Measurements from ENCODE around the gene R3HCC1L. TPM values are rescaled to one million over a fixed set of nuclear protein-coding genes. Genes with fewer than 3 reads are reported as not detected.

Gene R3HCC1L
- total RNA-seq, 6 donors from 2014 or later, result 13.2 to 24.1 (median 16.3) TPM

DNA sequence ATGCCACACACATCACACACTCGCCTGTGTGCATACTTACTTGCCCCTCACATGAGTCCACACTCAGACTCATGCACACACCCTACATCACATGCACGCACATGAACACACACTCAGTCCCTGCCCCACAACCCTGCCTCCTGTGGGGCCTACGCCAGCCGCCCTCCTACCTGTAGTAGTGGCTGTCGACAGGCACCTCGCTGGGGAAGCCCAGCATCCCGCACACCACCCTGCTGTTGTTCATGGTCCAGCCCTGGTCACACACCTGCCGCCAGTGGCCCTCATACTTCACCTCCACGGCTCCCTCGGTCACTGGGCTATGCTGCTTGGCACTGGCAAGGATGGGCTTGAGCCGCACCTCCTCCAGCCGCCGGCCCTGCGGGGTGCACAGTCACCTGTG, 126.3 kb downstream of the R3HCC1L start:
- no peaks in the 10 kb centered on the region for H3K27me3 ChIP-seq
- H3K36me3 ChIP-seq, result peaks cover 0 to 4% (median 0%) of the 10 kb centered on the region in 4 donors
- H3K27ac ChIP-seq, result peak overlapping the region in 1 of 4 donors; percentile 11
- peak in 1 of 2 donors; percentile 69 for DNase-seq
- WGBS, 2 donors, result 92 to 93% methylated on average over 14 of the region's 14 CpGs
- H3K4me3 ChIP-seq, result no peak overlapping the region
- ATAC-seq (ENCODE audit: low FRiP score in 2 of 2), result no peak
- no peak for TF ChIP-seq POLR2AphosphoS5 (IDR thresholded peaks at IDR 0.05)
- no peaks in the 10 kb centered on the region for H3K9me3 ChIP-seq
- peaks cover 0 to 8% (median 1%) of the 10 kb centered on the region in 4 donors for H3K4me1 ChIP-seq

DNA sequence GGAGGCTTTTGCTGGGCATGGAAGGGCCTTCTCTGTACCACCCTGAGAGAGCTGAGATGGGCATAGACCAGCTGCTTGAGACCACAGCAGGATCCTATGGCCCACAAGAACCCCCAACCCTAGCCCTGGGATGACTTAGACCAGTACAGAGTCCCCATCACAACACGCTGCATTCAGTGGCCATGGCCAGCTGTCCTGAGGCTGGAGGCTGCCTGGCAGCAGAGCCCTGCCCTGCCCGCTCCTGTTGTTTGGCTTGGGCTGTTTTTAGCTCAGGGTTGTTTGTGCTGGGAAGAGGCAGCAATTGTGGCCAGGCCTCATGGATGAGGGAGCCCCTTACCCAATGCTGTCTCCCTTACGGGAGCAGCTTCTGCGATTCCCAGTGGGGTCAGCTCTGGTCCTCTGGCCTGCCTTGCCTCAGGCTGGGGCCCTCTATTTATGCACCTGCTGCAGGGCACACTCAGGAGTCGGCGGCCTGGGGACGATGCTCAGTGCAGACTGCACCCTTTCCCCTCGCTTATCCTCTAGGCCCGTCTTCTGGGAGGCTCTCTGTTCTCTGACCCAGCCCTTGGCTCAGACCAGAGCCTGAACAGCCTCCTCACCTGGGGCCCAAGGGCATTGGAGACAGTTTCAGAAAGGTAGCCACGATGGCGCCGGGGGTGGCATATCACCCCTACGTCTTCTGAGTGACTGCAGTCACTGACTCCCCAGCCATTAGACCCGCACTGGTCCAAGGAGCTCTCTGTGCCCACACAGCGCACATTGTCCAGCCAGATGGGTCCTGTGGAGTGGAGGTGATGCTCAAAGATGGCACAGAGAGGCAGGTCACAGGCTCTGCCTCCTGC, 127.2 kb downstream of the R3HCC1L start:
- ATAC-seq (ENCODE audit: low FRiP score in 2 of 2) (no peak), DNase-seq (no peak)
- TF ChIP-seq POLR2AphosphoS5 (IDR thresholded peaks at IDR 0.05), result no peak
- TF ChIP-seq EP300 (IDR thresholded peaks at IDR 0.05), result no peak
- TF ChIP-seq POLR2A (IDR thresholded peaks at IDR 0.05), result no peak
- TF ChIP-seq CTCF (IDR thresholded peaks at IDR 0.05), result no peak
- H3K27me3 ChIP-seq, result no peaks in the 10 kb centered on the region
- no peak overlapping the region for H3K4me3 ChIP-seq
- no peaks in the 10 kb centered on the region for H3K9me3 ChIP-seq
- WGBS, 2 donors, result 86 to 88% methylated on average over 12 to 15 of the region's 15 CpGs
- H3K27ac ChIP-seq, result no peak overlapping the region
- H3K4me1 ChIP-seq, result peaks cover 0 to 8% (median 1%) of the 10 kb centered on the region in 4 donors
- peaks cover 0 to 2% (median 0%) of the 10 kb centered on the region in 4 donors for H3K36me3 ChIP-seq

DNA sequence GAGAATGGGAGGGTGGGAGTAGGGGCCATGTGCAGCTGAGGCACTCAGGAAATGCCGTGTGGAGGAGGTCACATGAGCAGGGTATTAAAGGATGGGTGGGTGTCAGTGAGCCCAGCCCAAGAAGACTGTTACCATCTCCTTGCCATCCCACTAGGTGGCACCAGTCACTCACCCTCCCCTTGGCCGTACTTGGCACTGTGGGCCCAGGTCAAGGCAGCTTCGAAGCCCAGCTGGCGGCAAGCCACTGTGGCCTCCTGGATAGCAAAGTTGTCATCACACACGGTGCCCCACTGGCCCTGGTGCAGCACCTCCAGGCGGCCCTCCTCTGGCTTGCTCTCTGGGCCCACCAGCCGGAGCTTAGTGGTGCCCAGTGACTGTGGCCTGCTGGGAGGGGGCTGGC, 128.1 kb downstream of the R3HCC1L start:
- WGBS, 2 donors, result 43 to 64% methylated on average over 1 to 7 of the region's 7 CpGs
- ATAC-seq (ENCODE audit: low FRiP score in 2 of 2), result peak in 1 of 2 donors; percentile 50

GRCh38 chr10:98263088-98263487, 128.6 kb downstream of the R3HCC1L start:
- no peaks in the 10 kb centered on the region for H3K36me3 ChIP-seq
- 89 to 96% methylated on average over 7 of the region's 7 CpGs for WGBS, 2 donors
- peaks cover 0 to 4% (median 0%) of the 10 kb centered on the region in 4 donors for H3K27me3 ChIP-seq
- H3K9me3 ChIP-seq, result no peaks in the 10 kb centered on the region
- no peak for ATAC-seq (ENCODE audit: low FRiP score in 2 of 2)
- DNase-seq, result no peak
- peaks cover 2 to 13% (median 6%) of the 10 kb centered on the region in 4 donors for H3K4me1 ChIP-seq
- H3K27ac ChIP-seq, result no peak overlapping the region
- TF ChIP-seq POLR2AphosphoS5 (IDR thresholded peaks at IDR 0.05) (no peak), POLR2A (IDR thresholded peaks at IDR 0.05) (no peak), CTCF (IDR thresholded peaks at IDR 0.05) (no peak), EP300 (IDR thresholded peaks at IDR 0.05) (no peak)
- no peak overlapping the region for H3K4me3 ChIP-seq

More for the DNA sequence above, 128.1 kb downstream of the R3HCC1L start:
- no peaks in the 10 kb centered on the region for H3K9me3 ChIP-seq
- H3K36me3 ChIP-seq, result no peaks in the 10 kb centered on the region
- TF ChIP-seq POLR2AphosphoS5 (IDR thresholded peaks at IDR 0.05), result no peak
- TF ChIP-seq CTCF (IDR thresholded peaks at IDR 0.05), result peak; percentile 30 to 63 (median 45)
- H3K27ac ChIP-seq, result no peak overlapping the region
- peaks cover under 1 to 9% (median 2%) of the 10 kb centered on the region in 4 donors for H3K4me1 ChIP-seq
- H3K4me3 ChIP-seq, result no peak overlapping the region
- peak; percentile 38 to 66 for DNase-seq
- no peaks in the 10 kb centered on the region for H3K27me3 ChIP-seq

DNA sequence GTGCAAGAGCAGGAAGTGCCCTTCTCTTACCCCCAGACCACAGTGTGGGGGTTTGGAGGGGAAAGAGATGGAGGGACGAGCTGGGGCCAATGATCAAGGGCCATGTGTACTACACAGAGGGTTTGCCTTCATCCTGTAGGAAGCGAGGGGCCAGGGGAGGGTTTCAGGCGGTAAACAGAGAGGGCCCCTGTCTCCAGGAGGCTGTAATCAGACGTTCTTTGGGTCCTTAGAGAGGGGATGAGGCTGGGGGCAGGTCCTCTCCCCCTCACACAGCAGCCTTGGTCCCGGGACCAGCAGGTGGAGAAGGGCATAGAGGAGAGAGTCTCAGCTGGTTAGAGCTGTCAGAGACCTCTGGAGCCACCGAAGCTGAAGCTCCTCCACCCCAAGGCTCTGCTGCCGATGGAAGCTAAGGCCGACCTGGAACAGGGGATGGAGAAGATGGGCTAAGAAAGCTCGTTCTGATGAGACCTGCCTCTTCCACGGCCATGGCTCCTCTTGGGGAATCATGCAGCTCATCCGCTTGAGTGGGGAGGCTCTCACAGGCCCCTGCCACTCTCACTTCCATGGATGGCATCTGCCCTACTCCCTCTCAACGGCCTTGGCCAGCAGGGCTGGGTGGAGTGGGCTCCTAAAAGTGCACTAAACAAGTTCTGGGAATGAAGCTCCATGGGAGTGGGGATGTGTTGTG, 130.1 kb downstream of the R3HCC1L start:
- no peak for ATAC-seq (ENCODE audit: low FRiP score in 2 of 2)
- Histone ChIP-seq H3K4me1 (peaks cover 13 to 25% (median 17%) of the 10 kb centered on the region in 4 donors), H3K27ac (no peak overlapping the region), H3K36me3 (no peaks in the 10 kb centered on the region), H3K27me3 (peaks cover 0 to 9% (median 0%) of the 10 kb centered on the region in 4 donors), H3K4me3 (no peak overlapping the region), H3K9me3 (no peaks in the 10 kb centered on the region)
- TF ChIP-seq EP300 (IDR thresholded peaks at IDR 0.05) (no peak), POLR2AphosphoS5 (IDR thresholded peaks at IDR 0.05) (no peak), POLR2A (IDR thresholded peaks at IDR 0.05) (no peak), CTCF (IDR thresholded peaks at IDR 0.05) (no peak)
- DNase-seq, result no peak
- WGBS, 2 donors, result 79 to 82% methylated on average over 10 to 12 of the region's 12 CpGs
